HFF-Myc (cell line): ENCODE measurements around the gene SRGN.

ENCODE experiments used
- DNase-seq: peaks from one replicate; pipeline ENCODE4 v3.0.0-alpha.2; 2011; ENCODE audit warnings: low read depth; ENCODE audit errors: extremely low read depth
- H3K4me3 ChIP-seq: replicated peaks from 2 replicates; pipeline ENCODE4 v1.5.1; 2011; ENCODE audit warnings: low read depth, mild to moderate bottlenecking, control low read depth, low read length
- CTCF ChIP-seq: IDR thresholded peaks from 2 replicates; pipeline ENCODE4 v1.5.1; 2012; ENCODE audit warnings: mild to moderate bottlenecking, low read depth, low read length, control low read depth; ENCODE audit errors: missing control alignments

SRGN gene

GRCh38 chr10:69060127-69060798 is 27.6 kb upstream of the SRGN start:
- H3K4me3 ChIP-seq = no peak overlapping the region
- no peak for TF ChIP-seq CTCF
- no peak for DNase-seq

GRCh38 chr10:69061305-69062161 is 26.4 kb upstream of the SRGN start:
- H3K4me3 ChIP-seq = peak overlapping the region; percentile 11; the same call in 1 of the 2 replicates
- peak; percentile 42 for DNase-seq
- TF ChIP-seq CTCF = no peak

- H3K4me3 ChIP-seq = no peak overlapping the region
- no peak for DNase-seq
- TF ChIP-seq CTCF = no peak
Observed at GRCh38 chr10:69062901-69063300, 25.0 kb upstream of the SRGN start.

- H3K4me3 ChIP-seq = no peak overlapping the region
- no peak for TF ChIP-seq CTCF
- DNase-seq = no peak
Observed at GRCh38 chr10:69064762-69065328, 23.1 kb upstream of the SRGN start.

- no peak for DNase-seq
- no peak overlapping the region for H3K4me3 ChIP-seq
- TF ChIP-seq CTCF = no peak
Observed at GRCh38 chr10:69065406-69066361, 22.2 kb upstream of the SRGN start.

- DNase-seq = no peak
- no peak for TF ChIP-seq CTCF
- H3K4me3 ChIP-seq = no peak overlapping the region
Observed at GRCh38 chr10:69067189-69067588, 20.7 kb upstream of the SRGN start.
